HUES64 (cell line): ENCODE data around the gene DFFB.
A peak's percentile ranks its signal among the peaks of the same experiment; 100 is the strongest.

Experiments used
- H3K27ac ChIP-seq: 2 replicates; pipeline ENCODE4 v1.7.0; 2013; ENCODE audit warnings: low read depth, low read length, inconsistent platforms
- H3K27me3 ChIP-seq: 2 replicates; pipeline ENCODE4 v1.6.1; 2013; ENCODE audit warnings: mild to moderate bottlenecking, low read length; ENCODE audit not compliant: insufficient read depth
- H3K36me3 ChIP-seq: 2 replicates; pipeline ENCODE4 v1.6.1; 2013; ENCODE audit warnings: mild to moderate bottlenecking, low read length; ENCODE audit not compliant: insufficient read depth
- H3K4me1 ChIP-seq: 2 replicates; pipeline ENCODE4 v1.6.1; 2013; ENCODE audit warnings: mild to moderate bottlenecking, low read length, moderate library complexity; ENCODE audit not compliant: insufficient read depth
- H3K4me3 ChIP-seq: 2 replicates; pipeline ENCODE4 v1.5.1; 2013; ENCODE audit warnings: mild to moderate bottlenecking, low read length, moderate library complexity
- H3K9ac ChIP-seq: 2 replicates; pipeline ENCODE4 v1.6.1; 2013; ENCODE audit warnings: mild to moderate bottlenecking, low read depth, low read length
- H3K9me3 ChIP-seq: 2 replicates; pipeline ENCODE4 v1.6.1; 2013; ENCODE audit warnings: low read depth, low read length; ENCODE audit not compliant: insufficient read depth
- WGBS: fragments of 150-250, 120-280 bp; methylation state at CpG from one replicate; pipeline ENCODE4 v1.1.7; 2013; ENCODE audit warnings: missing lambda C conversion rate; 5-methylcytosine and 5-hydroxymethylcytosine counted together

The DFFB gene

GRCh38 chr1:3817821-3818597 lies 39.3 kb upstream of the DFFB start:
- Histone ChIP-seq H3K27ac (no peak overlapping the region), H3K36me3 (peaks cover 33% of the 10 kb centered on the region), H3K27me3 (no peaks in the 10 kb centered on the region), H3K4me1 (no peaks in the 10 kb centered on the region), H3K9me3 (no peaks in the 10 kb centered on the region), H3K9ac (no peak overlapping the region; the same call in 1 of the 2 replicates), H3K4me3 (no peak overlapping the region)
- 92% methylated on average over 28 of the region's 28 CpGs for WGBS

GRCh38 chr1:3819771-3820200 lies 37.5 kb upstream of the DFFB start:
- no peak overlapping the region for H3K27ac ChIP-seq
- H3K4me1 ChIP-seq, result no peaks in the 10 kb centered on the region
- H3K9ac ChIP-seq, result no peak overlapping the region
- H3K27me3 ChIP-seq, result no peaks in the 10 kb centered on the region
- H3K36me3 ChIP-seq, result peaks cover 38% of the 10 kb centered on the region
- WGBS, result 87% methylated on average over 10 of the region's 10 CpGs
- H3K4me3 ChIP-seq, result no peak overlapping the region
- no peaks in the 10 kb centered on the region for H3K9me3 ChIP-seq

DNA sequence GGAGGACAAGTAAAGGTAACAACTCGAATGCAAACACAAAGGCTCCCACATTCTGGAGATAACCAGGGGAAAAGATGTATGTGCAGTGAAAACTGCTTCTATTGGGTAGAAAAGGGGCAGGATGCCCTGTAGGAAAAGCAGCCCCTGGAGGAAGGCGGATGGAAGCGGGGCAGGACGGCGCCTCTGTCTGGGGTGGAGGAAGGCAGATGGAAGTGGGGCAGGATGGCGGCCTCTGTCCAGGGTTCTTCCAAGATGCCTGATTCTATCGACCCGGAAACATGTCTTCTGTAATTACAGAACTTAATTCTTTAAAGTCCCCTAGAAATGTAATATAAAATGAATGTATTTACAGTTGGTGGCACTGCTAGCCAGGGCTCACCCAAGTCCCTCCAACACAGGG lies 37.0 kb upstream of the DFFB start:
- no peaks in the 10 kb centered on the region for H3K4me1 ChIP-seq
- H3K4me3 ChIP-seq, result no peak overlapping the region
- 96% methylated on average over 6 of the region's 8 CpGs for WGBS
- H3K9ac ChIP-seq, result no peak overlapping the region
- H3K36me3 ChIP-seq, result peaks cover 39% of the 10 kb centered on the region
- H3K27ac ChIP-seq, result no peak overlapping the region
- no peaks in the 10 kb centered on the region for H3K27me3 ChIP-seq
- H3K9me3 ChIP-seq, result no peaks in the 10 kb centered on the region

GRCh38 chr1:3821004-3821403 lies 36.3 kb upstream of the DFFB start:
- Histone ChIP-seq H3K27me3 (no peaks in the 10 kb centered on the region), H3K4me1 (no peaks in the 10 kb centered on the region), H3K27ac (no peak overlapping the region), H3K4me3 (no peak overlapping the region), H3K9ac (no peak overlapping the region), H3K9me3 (no peaks in the 10 kb centered on the region), H3K36me3 (peaks cover 45% of the 10 kb centered on the region)
- WGBS, result 92% methylated on average over 6 of the region's 6 CpGs

DNA sequence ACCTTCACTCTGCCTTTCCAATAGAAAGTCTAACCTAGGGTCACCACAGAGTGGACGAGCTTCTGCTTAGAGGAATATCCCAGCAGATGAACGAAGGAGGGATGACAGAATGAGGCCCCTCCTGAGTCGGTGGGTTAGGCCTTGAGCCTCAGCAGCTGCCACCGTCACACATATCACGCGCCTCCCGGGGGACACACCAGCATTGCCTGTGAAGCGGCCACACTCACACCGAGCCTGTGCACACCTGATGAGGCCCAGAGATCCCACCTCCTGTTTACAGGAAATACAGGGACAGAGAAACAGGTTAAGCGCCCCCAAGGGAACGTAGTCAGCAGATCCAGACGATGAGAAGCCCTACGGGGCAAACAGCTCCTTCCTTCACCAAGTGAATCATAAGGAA lies 35.8 kb upstream of the DFFB start:
- H3K9ac ChIP-seq, result peak overlapping the region; percentile 20; the same call in 1 of the 2 replicates
- H3K4me3 ChIP-seq, result no peak overlapping the region
- no peaks in the 10 kb centered on the region for H3K9me3 ChIP-seq
- H3K4me1 ChIP-seq, result no peaks in the 10 kb centered on the region
- H3K27me3 ChIP-seq, result no peaks in the 10 kb centered on the region
- no peak overlapping the region for H3K27ac ChIP-seq
- peaks cover 48% of the 10 kb centered on the region for H3K36me3 ChIP-seq
- WGBS, result 92% methylated on average over 13 of the region's 13 CpGs

GRCh38 chr1:3821908-3822307 lies 35.4 kb upstream of the DFFB start:
- 90% methylated on average over 15 of the region's 15 CpGs for WGBS
- peak overlapping the region; percentile 20; the same call in 1 of the 2 replicates for H3K9ac ChIP-seq
- peaks cover 51% of the 10 kb centered on the region for H3K36me3 ChIP-seq
- H3K4me3 ChIP-seq, result no peak overlapping the region
- no peak overlapping the region for H3K27ac ChIP-seq
- H3K4me1 ChIP-seq, result no peaks in the 10 kb centered on the region
- H3K9me3 ChIP-seq, result no peaks in the 10 kb centered on the region
- H3K27me3 ChIP-seq, result no peaks in the 10 kb centered on the region

GRCh38 chr1:3822421-3822820 lies 34.9 kb upstream of the DFFB start:
- Histone ChIP-seq H3K27ac (no peak overlapping the region), H3K9me3 (no peaks in the 10 kb centered on the region), H3K4me1 (no peaks in the 10 kb centered on the region), H3K4me3 (no peak overlapping the region), H3K27me3 (no peaks in the 10 kb centered on the region), H3K9ac (no peak overlapping the region), H3K36me3 (peaks cover 53% of the 10 kb centered on the region)
- 89% methylated on average over 16 of the region's 16 CpGs for WGBS

GRCh38 chr1:3824650-3825049 lies 32.6 kb upstream of the DFFB start:
- H3K4me3 ChIP-seq, result no peak overlapping the region
- H3K4me1 ChIP-seq, result no peaks in the 10 kb centered on the region
- no peaks in the 10 kb centered on the region for H3K9me3 ChIP-seq
- H3K9ac ChIP-seq, result no peak overlapping the region
- 88% methylated on average over 8 of the region's 8 CpGs for WGBS
- H3K36me3 ChIP-seq, result peaks cover 69% of the 10 kb centered on the region
- H3K27ac ChIP-seq, result no peak overlapping the region
- no peaks in the 10 kb centered on the region for H3K27me3 ChIP-seq

GRCh38 chr1:3825356-3825755 lies 31.9 kb upstream of the DFFB start:
- Histone ChIP-seq H3K27me3 (no peaks in the 10 kb centered on the region), H3K4me3 (no peak overlapping the region), H3K9ac (no peak overlapping the region), H3K36me3 (peaks cover 69% of the 10 kb centered on the region), H3K9me3 (no peaks in the 10 kb centered on the region), H3K4me1 (no peaks in the 10 kb centered on the region), H3K27ac (no peak overlapping the region)
- 92% methylated on average over 15 of the region's 15 CpGs for WGBS

DNA sequence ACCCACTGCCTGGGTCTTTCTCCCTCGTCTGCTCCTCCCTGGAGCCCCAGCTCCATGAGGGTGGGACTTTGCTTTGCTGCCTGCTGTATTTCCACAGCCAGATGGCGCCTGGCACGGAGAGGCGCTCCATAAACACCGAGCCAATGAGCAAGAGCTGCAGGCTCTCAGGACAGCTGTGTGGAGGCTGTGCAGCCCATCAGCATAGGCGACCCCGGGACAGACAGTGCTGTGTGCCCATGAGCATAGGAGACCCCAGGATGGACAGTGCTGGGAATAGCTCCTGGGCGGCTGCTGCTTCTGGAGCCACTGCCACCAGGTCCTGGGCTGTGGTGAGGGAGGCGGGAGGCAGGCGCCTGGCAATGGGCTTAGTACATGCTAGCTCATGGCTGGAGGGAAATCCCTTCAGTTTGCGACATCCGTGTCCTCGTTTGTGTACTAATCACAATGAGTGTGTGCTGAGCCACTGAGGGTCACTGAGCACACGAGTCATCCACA lies 29.4 kb upstream of the DFFB start:
- Histone ChIP-seq H3K27me3 (no peaks in the 10 kb centered on the region), H3K27ac (no peak overlapping the region), H3K4me1 (no peaks in the 10 kb centered on the region), H3K9me3 (no peaks in the 10 kb centered on the region), H3K9ac (no peak overlapping the region), H3K4me3 (no peak overlapping the region), H3K36me3 (peaks cover 65% of the 10 kb centered on the region)
- 88% methylated on average over 14 of the region's 14 CpGs for WGBS

DNA sequence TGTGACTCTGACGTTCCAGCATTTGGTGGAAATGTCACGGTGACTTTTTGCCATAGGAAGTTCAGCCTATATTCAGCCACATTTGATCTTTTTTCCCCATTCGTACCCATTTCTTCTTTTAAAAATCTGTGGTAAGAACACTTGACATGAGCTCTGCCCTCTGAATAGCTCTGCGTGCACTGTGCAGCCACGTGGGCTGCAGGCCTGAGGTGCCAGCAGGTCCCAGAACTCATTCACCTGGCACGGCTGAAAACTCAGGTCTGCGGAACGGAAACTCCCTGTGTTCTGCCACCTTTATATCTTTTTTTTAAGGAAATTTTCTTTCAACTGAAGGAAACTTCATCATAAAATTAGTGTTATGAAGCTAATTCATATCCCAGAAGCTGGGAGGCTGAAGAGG lies 28.9 kb upstream of the DFFB start:
- no peaks in the 10 kb centered on the region for H3K9me3 ChIP-seq
- H3K4me3 ChIP-seq, result no peak overlapping the region
- no peak overlapping the region for H3K9ac ChIP-seq
- peaks cover 65% of the 10 kb centered on the region for H3K36me3 ChIP-seq
- no peaks in the 10 kb centered on the region for H3K27me3 ChIP-seq
- 93% methylated on average over 7 of the region's 8 CpGs for WGBS
- H3K4me1 ChIP-seq, result no peaks in the 10 kb centered on the region
- no peak overlapping the region for H3K27ac ChIP-seq
